Kidney (tissue), 14 donors: Measurements from ENCODE around the gene ARGLU1. TPM values are rescaled to one million over a fixed set of nuclear protein-coding genes. Genes with fewer than 3 reads are reported as not detected.

ENCODE experiments used
- DNase-seq, 5 donors: peaks; one replicate each; pipeline ENCODE4 v3.0.0-alpha.2; 2013 to 2020
- FAIRE-seq: peaks from 2 replicates; lab custom pipeline; 2012; peaks lifted over from hg19 to GRCh38; lab: Jason Lieb, UNC
- H3K27ac ChIP-seq, 2 donors: one replicate each; pipeline ENCODE4 v1.7.0; 2013; ENCODE audit warnings: low read depth in 2 of 2, low read length in 2 of 2, inconsistent platforms in 1 of 2
- H3K27me3 ChIP-seq: one replicate; pipeline ENCODE4 v1.7.1; 2013; ENCODE audit warnings: low read length, inconsistent platforms; ENCODE audit not compliant: control insufficient read depth, insufficient read depth
- H3K36me3 ChIP-seq, 3 donors: one replicate each; pipeline versions ENCODE4 v1.7.0 to v1.7.1; 2013; ENCODE audit warnings: low read length in 3 of 3, control low read depth in 1 of 3, inconsistent platforms in 1 of 3; ENCODE audit not compliant: insufficient read depth in 3 of 3, control insufficient read depth in 2 of 3
- H3K4me1 ChIP-seq, 3 donors: one replicate each; pipeline versions ENCODE4 v1.7.0 to v1.7.1; 2013; ENCODE audit warnings: low read length in 3 of 3, inconsistent platforms in 1 of 3, low read depth in 1 of 3; ENCODE audit not compliant: control insufficient read depth in 2 of 3, insufficient read depth in 2 of 3
- H3K4me3 ChIP-seq, 3 donors: one replicate each; pipeline versions ENCODE4 v1.7.0 to v1.8.1; 2013; ENCODE audit warnings: low read length in 3 of 3, control low read depth in 1 of 3, inconsistent platforms in 1 of 3
- H3K9ac ChIP-seq, 3 donors: one replicate each; pipeline versions ENCODE4 v1.7.0 to v1.7.1; 2013; ENCODE audit warnings: low read length in 3 of 3, control low read depth in 1 of 3, inconsistent platforms in 1 of 3
- H3K9me3 ChIP-seq, 3 donors: one replicate each; pipeline versions ENCODE4 v1.7.0 to v1.7.1; 2013; ENCODE audit warnings: low read length in 3 of 3, control low read depth in 1 of 3, inconsistent platforms in 1 of 3; ENCODE audit not compliant: control insufficient read depth in 2 of 3, insufficient read depth in 1 of 3
- CTCF ChIP-seq: IDR thresholded peaks from 3 replicates; pipeline ENCODE4 v1.5.1; 2012; ENCODE audit warnings: mild to moderate bottlenecking, moderate library complexity, borderline replicate concordance; ENCODE audit not compliant: insufficient read depth; ENCODE audit errors: extremely low read depth
- intact Hi-C: fragments of 100-400 bp; cut with DNase I; formaldehyde crosslinking; loops from one replicate; pipeline ENCODE4 v1.11.1; 2022
- polyA plus RNA-seq: library from polyadenylated mRNA; stranded (reverse); fragments of 350-450 nt; fragmentation: Illumina TruSeq; extraction: RNeasy Lipid Tissue Mini Kit (QIAGEN cat#74804); gene quantifications from one replicate; pipeline ENCODE4 v1.2.3, GENCODE V29; 2014; ENCODE audit warnings: low read depth, low replicate concordance; ENCODE audit not compliant: insufficient read depth
- total RNA-seq: library from RNA; stranded (reverse); fragmentation: NEBNext Ultra II Directional; extraction: Animal tissue kit (Norgen Biotek cat#: 25700); gene quantifications from one replicate; pipeline ENCODE4 v1.2.1, GENCODE V29; 2021
- donor health status: control.
- donor health status: control.
- donor health status: control.
- donor health status: control.
- donor health status: control.
- donor health status: DM: yes; HTN: yes; CAD: no.
- donor health status: Normal renal cell carcinoma (clear cell type).

The ARGLU1 gene
- total and polyA plus RNA-seq, 2 donors from 2014 or later = 39.0 to 86.7 TPM

- DNase-seq (peak in 2 of 5 donors; percentile 80 to 87), FAIRE-seq (no peak)
- H3K36me3 ChIP-seq = no peaks in the 10 kb centered on the region
- H3K9ac ChIP-seq = no peak overlapping the region
- no peaks in the 10 kb centered on the region for H3K9me3 ChIP-seq
- intact Hi-C loops = no loop called here
- H3K27ac ChIP-seq = no peak overlapping the region
- H3K4me3 ChIP-seq = no peak overlapping the region
- TF ChIP-seq CTCF = no peak
- H3K4me1 ChIP-seq = peaks cover 0 to 3% (median 2%) of the 10 kb centered on the region in 3 donors
- no peaks in the 10 kb centered on the region for H3K27me3 ChIP-seq
Observed at GRCh38 chr13:106520251-106521054, 47.5 kb downstream of the ARGLU1 start.

- intact Hi-C loops = no loop called here
- TF ChIP-seq CTCF = no peak
- H3K27me3 ChIP-seq = no peaks in the 10 kb centered on the region
- no peaks in the 10 kb centered on the region for H3K36me3 ChIP-seq
- peaks cover 0 to 3% (median 2%) of the 10 kb centered on the region in 3 donors for H3K4me1 ChIP-seq
- no peaks in the 10 kb centered on the region for H3K9me3 ChIP-seq
- no peak overlapping the region for H3K27ac ChIP-seq
- no peak overlapping the region for H3K9ac ChIP-seq
- DNase-seq (peak in 4 of 5 donors; percentile 59 to 72 (median 69)), FAIRE-seq (no peak)
- no peak overlapping the region for H3K4me3 ChIP-seq
Observed at GRCh38 chr13:106518512-106518911, 49.4 kb downstream of the ARGLU1 start.

DNA sequence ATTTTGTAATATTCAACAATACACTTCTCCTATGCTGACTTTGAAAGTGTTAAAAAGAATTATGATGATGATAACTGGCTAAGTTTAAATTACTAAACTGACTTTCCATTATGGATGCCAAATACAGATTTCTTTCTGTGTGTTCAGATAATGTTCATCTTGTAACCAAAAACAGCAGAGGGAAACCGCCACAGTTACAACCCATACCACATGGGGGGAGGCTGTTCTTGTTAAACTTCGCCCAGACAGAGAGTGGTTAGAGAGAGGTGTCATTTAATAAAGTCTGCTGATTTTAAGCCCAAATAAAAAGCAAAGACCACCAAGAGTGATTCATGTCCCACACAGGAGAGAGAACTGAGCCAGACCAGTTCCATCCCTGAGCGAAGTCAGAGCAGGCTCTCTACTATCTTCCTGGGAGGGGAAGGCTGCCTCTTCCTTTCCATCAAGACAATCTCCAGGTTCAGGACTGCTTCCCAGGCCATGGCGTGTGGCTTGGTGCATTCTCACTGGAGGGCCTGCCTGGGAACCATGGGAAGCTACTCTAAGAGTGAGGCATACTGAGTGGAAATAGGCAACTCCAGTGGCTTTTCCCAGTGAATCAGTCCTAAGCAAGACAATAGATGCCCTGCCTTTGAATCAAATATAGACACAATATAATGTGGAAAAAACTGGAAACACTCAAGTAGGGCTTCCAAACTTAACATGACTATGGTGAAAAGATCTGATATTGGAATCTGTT lies 50.7 kb downstream of the ARGLU1 start:
- FAIRE-seq (no peak), DNase-seq (no peak)
- Histone ChIP-seq H3K4me1 (peaks cover 0 to 3% (median 2%) of the 10 kb centered on the region in 3 donors), H3K9ac (no peak overlapping the region), H3K36me3 (no peaks in the 10 kb centered on the region), H3K27ac (no peak overlapping the region), H3K9me3 (no peaks in the 10 kb centered on the region), H3K4me3 (no peak overlapping the region), H3K27me3 (no peaks in the 10 kb centered on the region)
- intact Hi-C loops = no loop called here
- TF ChIP-seq CTCF = no peak
